ENCODE results near the gene KRT222.

KRT222 gene

GRCh38 chr17:40664582-40665333, at the start of gene KRT222:
Gene KRT222 (minus strand): TSS chr17:40665177. CDS start chr17:40665099, 78 bp downstream.
- no peak for DNase-seq (ENCODE audit: low read depth in 2 of 2)

- DNase-seq (ENCODE audit: low read depth in 2 of 2), result no peak
These were observed 49.5 kb upstream of the KRT222 start for GRCh38 chr17:40714473-40714872.

GRCh38 chr17:40707745-40708144, 42.8 kb upstream of the KRT222 start:
- DNase-seq (ENCODE audit: low read depth in 2 of 2), result no peak

- DNase-seq (ENCODE audit: low read depth in 2 of 2), result no peak
These were observed 40.6 kb upstream of the KRT222 start for GRCh38 chr17:40705584-40705983.

GRCh38 chr17:40703652-40704051, 38.7 kb upstream of the KRT222 start, which contains the start of gene KRT24:
Gene KRT24 (minus strand): TSS chr17:40703752. CDS start chr17:40703693, 59 bp downstream.
- no peak for DNase-seq (ENCODE audit: low read depth in 2 of 2)

GRCh38 chr17:40702271-40702670, 37.3 kb upstream of the KRT222 start:
- DNase-seq (ENCODE audit: low read depth in 2 of 2), result no peak

- no peak for DNase-seq (ENCODE audit: low read depth in 2 of 2)
These were observed 34.9 kb upstream of the KRT222 start for GRCh38 chr17:40699853-40700252.

- no peak for DNase-seq (ENCODE audit: low read depth in 2 of 2)
These were observed 34.4 kb upstream of the KRT222 start for GRCh38 chr17:40699371-40699770.

- no peak for DNase-seq (ENCODE audit: low read depth in 2 of 2)
These were observed 32.3 kb upstream of the KRT222 start for GRCh38 chr17:40697297-40697696.

GRCh38 chr17:40696651-40697072, 31.7 kb upstream of the KRT222 start:
- no peak for DNase-seq (ENCODE audit: low read depth in 2 of 2)

GRCh38 chr17:40695874-40696472, 31.0 kb upstream of the KRT222 start:
- no peak for DNase-seq (ENCODE audit: low read depth in 2 of 2)

GRCh38 chr17:40694584-40694983, 29.6 kb upstream of the KRT222 start:
- no peak for DNase-seq (ENCODE audit: low read depth in 2 of 2)

GRCh38 chr17:40687106-40687505, 22.1 kb upstream of the KRT222 start:
- DNase-seq (ENCODE audit: low read depth in 2 of 2), result no peak

- DNase-seq (ENCODE audit: low read depth in 2 of 2), result no peak
These were observed 21.2 kb upstream of the KRT222 start for GRCh38 chr17:40686192-40686591.

- no peak for DNase-seq (ENCODE audit: low read depth in 2 of 2)
These were observed 16.0 kb upstream of the KRT222 start for GRCh38 chr17:40680998-40681397.

GRCh38 chr17:40679523-40679907, 14.5 kb upstream of the KRT222 start:
- DNase-seq (ENCODE audit: low read depth in 2 of 2), result no peak

- no peak for DNase-seq (ENCODE audit: low read depth in 2 of 2)
These were observed 14.0 kb upstream of the KRT222 start for GRCh38 chr17:40678902-40679522.

GRCh38 chr17:40675905-40676304, 10.9 kb upstream of the KRT222 start:
- no peak for DNase-seq (ENCODE audit: low read depth in 2 of 2)

- DNase-seq (ENCODE audit: low read depth in 2 of 2), result no peak
These were observed 7.7 kb upstream of the KRT222 start for GRCh38 chr17:40672654-40673053.

- no peak for DNase-seq (ENCODE audit: low read depth in 2 of 2)
These were observed 6.3 kb upstream of the KRT222 start for GRCh38 chr17:40671282-40671681.

GRCh38 chr17:40666331-40666730, 1.4 kb upstream of the KRT222 start:
- DNase-seq (ENCODE audit: low read depth in 2 of 2), result no peak

GRCh38 chr17:40663252-40663651, 1.7 kb downstream of the KRT222 start:
- DNase-seq (ENCODE audit: low read depth in 2 of 2), result no peak

GRCh38 chr17:40659911-40660310, 5.1 kb downstream of the KRT222 start:
- no peak for DNase-seq (ENCODE audit: low read depth in 2 of 2)
